HG02943 (cell line): ENCODE results near the gene ZNRF3.
"Not testable (repeated sequence)": the region's sequence is repeated elsewhere in the genome, so short reads cannot be mapped to it uniquely, and the experiment has no call there.

Experiments used
- ATAC-seq: cut with Tn5 transposase; IDR thresholded peaks from one replicate; pipeline ENCODE4 v1.9.1; 2021; ENCODE audit warnings: mild to moderate bottlenecking, low read depth, moderate library complexity; ENCODE audit not compliant: unreplicated experiment

Gene ZNRF3

DNA sequence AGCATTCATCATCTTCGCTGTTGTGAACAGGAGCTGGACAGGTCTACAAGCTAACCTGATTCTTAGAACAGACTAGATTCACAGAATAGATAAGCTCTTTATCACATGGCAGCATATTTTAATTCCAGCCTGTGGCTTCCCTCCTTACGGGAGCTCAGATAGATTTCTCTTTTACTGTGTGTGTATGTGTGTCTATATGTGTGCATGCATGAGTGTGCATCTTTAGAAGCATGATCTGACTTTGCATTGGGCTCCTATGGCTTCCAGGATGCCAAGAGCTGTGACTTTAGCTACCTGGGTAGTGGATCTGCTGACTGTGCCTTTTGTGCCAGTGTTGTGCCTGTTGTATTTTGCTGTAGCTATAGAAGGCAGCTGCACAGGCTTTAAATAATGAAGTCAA is 44.3 kb downstream of the ZNRF3 start:
- ATAC-seq, result no peak

DNA sequence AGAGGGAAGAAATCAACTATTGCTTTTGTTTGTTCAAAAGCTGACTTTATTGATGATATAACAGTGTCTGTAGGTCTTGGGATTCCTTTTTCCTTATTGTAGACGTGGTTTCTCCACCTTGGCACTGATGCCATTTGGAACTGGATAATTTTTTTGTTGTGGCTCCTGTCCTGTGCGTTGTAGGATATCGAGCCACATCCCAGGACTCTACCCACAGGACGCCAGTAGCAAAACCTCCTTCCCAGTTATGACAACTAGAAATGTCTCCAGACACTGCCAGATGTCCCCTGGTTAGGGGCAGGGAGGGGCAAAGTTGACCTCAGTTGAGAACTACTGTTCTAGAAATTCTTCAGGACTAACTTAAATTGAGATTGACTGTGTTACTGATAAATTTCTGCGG is 45.8 kb downstream of the ZNRF3 start:
- ATAC-seq, result no peak

DNA sequence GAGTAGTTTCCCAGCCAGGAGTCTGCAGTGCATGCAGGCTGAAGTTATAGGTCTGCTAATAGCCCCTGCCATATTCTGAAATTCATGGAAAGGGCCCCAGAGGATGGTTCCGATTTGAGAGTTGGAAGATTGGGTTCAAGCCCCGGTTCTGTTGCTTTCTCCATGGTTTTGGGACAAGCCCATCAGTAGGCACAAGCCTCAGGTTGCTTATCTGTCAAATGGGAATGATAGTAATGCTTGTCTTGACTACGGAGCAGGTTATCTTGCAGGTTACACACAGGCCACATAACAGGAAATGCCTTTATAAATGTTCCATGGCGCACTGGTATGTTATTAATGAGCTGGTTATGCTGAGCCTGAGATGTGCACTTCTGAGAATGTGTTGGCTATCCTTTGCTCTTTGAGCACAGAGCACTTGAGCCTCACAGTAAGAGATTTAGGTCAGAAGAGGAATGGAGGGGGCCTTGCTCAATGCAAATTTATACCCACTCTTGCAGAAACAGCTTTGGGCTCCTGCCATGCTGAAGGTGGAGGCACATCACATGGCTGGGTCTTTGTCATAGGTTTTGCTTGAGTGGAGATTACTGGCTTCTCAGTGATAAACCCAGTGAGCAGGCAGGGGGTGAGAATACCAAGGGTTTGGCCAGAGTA is 47.1 kb downstream of the ZNRF3 start:
- no peak for ATAC-seq

DNA sequence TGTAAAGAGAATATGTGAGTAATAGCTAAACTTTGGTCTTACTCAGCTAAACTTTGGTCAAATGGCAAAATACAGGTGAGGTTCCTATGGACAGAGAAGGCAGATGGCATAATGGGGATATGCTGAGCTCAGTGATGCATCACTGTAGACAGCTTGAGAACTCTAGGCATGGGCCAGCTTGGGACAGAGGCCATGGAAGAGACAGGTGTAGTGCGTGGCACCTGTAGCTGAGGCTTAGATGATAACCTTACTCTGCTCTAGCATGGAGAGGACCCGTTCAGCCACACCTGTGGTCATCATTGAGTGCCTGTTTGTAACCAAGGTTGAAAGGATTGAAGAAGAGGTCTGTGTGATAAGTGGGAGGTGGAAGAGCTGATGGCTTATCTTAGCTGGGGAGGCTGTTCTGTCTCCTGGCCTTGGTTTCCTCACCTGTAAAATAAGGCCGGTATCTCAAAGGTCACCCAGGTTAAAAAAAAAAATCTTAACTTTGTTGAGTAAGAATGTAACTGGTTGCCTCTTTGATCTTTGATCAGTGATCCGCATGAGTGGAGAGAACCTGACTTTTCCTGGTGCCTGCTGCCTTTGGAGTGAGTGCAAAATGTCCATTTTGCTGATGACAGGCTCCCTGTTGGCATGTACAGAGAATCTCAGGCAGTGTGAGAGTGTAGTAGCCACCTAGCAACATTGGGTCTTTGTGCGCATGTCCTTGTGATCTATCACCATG is 48.6 kb downstream of the ZNRF3 start:
- ATAC-seq, result no peak

DNA sequence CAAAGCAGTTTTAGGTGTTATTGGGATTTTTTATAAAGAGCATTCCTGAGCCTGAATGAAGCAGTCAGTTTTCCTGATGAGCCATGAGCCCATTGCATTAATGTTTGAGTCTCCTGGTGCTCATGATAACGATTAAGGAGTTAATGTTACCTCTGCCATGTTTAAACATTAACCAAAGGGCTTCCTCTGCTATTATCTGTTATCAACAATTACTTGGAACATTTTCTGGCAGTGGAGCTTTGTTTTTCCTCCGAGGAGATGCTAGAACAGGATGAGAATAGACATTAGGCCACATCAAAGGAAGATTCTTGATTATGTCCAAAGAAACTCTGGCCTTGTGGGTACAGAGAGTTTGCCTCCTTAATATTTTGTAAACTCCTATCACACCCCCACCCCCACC is 49.9 kb downstream of the ZNRF3 start:
- ATAC-seq, result no peak

DNA sequence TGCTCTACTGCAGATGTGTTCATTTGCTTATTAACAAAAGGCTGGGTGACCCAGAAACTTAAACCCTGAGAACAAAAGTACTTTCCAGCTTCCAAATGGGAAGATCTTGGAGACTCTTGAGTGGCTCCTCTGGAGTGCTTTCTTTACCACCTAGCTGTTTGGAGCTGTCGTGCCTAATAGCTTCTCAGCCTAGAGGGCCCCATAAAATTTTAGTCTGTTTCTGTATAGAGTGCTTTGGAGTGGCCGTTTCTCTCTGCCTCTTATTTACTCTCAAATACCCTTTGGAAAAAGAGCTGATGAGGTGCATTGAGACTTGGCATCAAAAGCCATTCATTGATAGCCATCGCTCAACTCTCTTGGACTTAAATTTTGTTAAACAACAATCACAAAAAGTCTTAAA is 50.7 kb downstream of the ZNRF3 start:
- no peak for ATAC-seq

DNA sequence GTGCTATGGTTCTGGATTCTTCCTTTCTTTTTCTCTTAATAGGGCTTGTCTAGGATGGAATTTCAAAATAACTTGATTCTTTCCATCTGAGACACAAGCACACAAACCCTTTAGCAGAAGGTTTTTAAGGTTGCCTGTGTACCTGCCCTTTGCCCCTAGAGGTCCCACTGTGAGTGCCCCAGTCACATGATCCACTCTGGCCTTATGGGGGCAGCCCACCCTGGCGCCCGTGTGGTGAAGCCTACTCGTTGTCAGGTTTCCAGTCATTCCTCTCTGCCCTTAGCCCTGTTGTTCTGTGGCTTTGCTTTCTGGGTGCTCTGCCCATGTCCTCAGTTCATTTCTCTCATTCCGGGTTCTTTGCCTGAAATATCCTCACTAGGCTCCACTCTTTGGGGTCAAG is 51.8 kb downstream of the ZNRF3 start:
- ATAC-seq, result no peak

DNA sequence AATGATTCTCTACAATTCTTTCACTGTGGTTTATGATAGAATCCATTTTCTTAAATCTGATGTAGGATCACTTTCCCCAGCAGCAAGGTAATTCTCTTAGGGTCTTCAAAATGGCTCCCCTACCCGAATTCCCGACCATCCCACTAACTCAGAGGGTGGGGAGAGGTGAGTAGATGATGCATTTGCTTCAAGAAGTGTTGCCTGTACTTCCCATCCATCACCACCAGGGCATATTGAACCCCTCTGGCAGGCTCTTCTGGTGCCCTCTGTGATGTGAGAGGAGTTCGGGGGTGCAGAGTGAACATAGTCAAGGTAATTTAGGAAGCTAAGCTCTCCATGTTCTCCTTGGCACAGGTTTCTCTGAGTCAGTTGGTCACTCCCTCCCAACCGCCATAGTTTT is 52.3 kb downstream of the ZNRF3 start:
- no peak for ATAC-seq

DNA sequence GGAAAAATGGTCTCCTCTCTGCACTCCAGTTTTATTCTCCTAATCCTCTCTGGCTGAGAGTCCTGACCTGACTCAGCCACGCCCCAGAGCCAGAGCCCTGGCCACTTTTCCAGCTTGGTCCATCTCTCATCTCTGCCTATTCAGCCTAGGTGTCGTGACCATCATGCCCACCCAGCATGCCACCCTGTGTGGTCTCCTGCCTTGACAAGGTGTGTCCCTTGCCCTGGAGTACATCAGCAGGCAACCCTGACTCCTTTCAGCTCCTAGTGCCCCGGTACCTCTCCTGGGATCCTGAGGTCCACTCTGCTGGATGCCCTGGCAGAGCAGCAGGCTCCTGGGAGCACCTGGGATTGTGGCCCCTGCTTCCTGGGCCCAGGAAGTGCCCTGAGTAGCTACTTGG is 52.8 kb downstream of the ZNRF3 start:
- no peak for ATAC-seq

DNA sequence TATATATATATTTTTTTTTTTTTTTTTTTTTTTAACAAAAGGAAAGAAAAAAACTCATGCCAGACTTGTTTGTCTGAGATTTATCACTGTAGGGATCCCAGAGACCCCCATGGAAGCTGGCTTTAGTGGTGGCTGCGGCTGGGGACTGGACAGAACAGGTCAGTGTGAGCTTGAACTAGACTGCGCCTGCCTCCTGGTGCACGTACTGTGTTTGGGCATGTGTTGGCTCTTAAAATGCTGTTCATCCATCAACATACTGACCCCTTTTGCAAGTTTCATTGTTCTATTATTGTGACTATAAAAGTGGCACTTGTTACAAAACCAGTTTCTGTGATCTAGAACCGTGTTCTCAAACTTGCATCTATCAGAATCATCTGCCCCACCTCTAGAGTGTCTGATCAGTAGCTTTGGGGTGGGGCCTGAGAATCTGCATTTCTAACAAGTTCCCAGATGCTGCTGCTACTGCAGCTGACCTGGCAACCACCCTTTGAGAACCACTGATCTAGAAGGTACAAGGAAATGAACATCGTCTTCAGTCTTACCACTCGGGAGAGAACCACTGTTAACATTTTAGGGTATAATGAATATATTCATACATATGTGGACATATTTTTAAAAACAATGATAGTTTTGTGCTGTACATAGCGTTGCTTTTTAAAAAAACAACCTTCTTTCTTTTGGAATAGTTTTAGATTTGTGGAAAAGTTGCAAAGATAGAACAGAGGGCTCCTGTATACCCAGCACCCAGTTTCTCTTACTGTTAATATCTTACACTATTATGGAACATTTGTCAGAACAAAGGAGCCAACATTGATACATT is 54.0 kb downstream of the ZNRF3 start:
- no peak for ATAC-seq

DNA sequence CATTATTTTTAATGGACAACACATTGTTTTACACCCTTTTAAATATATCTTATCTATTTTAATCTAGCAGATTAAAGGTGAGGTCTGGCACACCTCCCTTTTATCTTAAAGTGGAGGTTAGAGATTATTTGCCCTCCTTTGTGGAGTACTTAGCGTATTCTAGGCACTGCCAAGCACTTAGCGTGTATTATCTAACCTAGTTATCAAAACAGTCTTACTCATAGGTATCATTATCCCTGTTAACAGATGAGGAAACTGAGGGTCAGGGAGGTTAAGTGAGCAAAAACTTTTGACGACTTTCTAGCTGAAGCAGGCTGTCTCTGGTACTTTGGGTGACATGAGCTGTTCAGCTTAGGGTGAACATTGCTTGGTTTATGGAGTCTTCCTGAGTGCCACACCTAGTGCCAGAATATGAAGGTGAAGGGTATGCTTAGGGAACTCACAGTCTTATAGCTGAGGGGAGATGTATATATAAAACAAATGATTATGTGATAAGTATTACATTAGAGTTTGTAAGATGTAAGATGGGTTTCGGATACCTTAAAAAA is 55.0 kb downstream of the ZNRF3 start:
- ATAC-seq, result no peak

DNA sequence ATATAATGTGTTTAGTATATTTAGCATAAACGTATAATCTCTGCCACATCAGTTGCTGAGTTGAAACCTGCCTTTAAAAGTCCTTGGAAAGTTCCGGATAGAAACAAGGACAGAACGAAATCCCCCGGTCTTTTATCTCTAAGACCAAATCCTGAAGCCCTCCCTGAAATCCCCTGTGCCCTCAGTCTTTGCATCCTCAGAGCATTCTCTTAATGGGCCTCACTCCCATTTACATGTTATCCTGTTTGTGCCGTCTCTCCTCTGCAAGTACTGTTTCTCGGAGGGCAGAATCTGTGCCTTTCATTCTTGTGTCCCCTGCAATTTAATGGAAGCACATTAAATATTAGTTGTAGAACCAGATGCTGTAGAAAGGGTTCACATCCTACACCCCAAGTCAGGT is 56.0 kb downstream of the ZNRF3 start:
- no peak for ATAC-seq

DNA sequence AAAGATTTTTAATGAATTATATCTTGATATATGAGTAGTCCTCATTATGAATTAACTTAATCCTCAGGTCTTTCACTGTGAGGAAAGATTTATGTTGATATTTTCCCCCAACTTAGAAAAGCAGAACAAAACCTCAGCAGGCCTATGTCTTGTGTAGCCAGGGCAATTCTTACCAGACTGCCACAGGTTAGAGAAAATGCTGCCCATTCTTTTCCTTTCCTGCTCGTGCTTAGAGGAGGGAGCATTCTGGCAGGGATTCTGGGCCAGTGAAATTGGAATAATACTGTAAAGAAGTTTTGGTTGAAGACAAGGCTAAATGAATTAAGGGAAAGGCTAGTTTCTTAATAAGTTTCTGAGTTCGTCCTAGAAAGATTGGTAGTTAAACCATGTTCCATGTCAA is 56.6 kb downstream of the ZNRF3 start:
- no peak for ATAC-seq

DNA sequence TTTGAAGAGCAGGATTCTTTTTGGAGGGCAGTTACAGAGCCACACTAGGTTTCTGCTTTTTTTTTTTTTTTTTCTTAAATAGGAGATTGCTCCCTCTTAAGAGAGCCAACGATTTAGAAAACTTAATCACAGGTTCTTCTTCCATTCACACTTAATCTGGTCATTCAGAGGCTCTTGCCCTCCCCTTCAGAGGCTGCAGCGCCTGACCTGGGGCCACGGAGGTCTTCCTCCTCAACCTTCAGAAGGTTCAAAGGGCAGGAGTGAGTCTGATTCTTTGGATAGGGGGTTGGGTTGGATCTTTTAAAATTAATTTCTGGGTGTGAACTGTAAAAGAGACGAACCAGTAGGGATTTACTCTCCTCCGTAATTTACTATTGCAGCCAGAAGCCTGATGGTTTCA is 57.1 kb downstream of the ZNRF3 start:
- no peak for ATAC-seq

DNA sequence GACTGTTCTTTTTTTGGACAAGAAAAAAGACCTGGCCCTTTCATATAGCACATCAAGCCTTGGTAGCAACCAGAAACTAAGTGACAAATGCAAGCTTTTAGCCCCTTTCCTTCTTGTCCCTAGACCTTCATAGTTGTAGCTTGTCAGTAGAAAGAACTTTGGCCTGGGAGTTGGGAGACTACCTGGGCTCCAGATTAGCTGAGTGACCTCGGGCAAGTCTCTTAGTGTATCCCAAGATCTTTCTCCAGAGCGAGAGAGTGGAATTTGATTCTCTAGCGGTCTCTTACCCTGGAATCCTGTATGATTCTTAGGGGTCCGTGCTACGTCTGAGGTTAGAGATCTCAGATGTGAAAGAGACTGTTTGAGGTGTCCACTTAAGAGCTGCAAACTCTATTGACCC is 59.0 kb downstream of the ZNRF3 start:
- no peak for ATAC-seq

DNA sequence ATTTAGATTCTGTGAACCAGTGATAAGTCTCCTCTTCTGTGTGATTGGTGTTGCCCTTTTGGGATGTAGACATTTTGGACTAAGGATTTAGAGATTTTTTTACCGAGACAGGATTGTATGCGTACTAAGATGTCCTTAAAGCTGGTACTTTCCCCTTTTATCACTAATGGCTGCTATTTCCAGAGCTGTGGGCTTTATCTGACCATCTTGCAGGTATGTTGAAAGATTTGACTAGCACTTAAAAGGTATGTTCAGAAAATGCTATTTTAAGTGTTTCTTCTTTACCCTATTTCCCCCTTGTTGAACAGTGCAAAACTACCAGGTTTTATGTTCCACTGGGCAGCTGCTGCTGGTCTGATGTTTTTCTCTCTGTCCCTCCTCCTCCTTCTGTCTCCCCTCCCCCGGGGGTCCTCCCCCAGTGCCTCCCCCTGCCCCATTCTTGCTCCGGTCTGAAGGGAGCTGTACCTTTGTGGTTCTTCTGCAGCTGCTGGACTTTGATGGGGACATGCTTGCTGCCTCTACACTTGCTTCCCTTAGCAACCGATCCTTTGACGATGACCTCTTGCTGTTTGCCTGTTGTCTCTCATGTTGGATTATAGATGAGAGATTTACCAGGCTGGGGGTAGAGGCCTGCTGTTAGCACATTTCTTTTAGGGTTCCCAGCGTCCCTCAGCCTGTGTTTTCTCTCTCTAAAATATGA is 59.6 kb downstream of the ZNRF3 start:
- no peak for ATAC-seq

DNA sequence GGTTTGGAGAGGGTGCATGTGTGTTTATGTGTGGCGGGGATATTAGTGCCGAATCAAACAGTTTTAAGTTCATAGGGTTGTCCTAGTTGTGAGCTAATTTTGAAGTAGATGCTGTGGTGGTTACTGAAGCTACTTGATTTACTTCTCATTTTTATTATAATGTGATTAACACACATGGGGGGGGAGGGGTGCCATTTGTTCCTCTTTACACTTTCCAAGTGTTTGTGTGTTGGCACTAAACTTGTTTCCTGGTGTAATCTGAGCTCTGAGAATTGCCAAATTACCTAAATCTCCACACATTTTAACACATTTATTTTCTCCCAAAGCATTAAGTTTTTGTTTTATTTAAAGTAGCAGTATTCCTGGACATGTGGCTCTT is 60.1 kb downstream of the ZNRF3 start:
- no peak for ATAC-seq

DNA sequence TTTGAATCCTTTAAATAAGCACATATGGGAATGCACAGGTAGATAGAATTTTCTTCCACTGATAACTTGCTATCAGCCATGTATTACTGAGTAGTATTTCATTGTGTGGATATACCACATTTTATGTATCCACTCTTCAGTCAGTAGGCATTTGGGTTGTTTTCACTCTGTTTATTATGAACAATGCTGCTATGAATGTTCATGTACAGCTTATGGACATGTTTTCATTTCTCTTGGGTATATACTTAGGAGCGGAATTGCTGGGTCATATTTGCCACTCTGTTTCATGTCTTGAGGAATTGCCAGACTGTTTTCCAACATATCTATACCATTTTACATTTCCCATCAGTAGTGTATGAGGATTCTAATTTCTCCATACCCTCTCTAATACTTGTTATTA is 63.8 kb downstream of the ZNRF3 start:
- ATAC-seq, result no peak

DNA sequence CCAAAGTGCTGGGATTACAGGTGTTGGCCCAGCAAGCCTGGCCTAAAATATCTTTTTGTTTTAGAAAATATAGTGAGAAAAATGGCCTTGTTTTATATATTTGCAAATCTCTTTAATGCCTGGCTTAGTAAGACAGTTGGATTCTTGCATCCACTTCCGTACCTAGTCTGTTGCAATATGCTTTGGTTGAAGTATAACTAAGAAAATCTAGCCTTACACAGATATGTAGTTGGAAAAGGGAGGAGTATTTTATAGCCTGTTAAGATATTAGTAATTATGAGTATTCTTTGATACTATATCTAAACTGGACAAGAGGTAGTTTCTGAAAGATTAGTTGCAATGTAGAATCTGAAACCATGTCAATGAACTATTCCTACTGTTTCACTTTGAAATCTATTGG is 65.1 kb downstream of the ZNRF3 start:
- ATAC-seq, result no peak

DNA sequence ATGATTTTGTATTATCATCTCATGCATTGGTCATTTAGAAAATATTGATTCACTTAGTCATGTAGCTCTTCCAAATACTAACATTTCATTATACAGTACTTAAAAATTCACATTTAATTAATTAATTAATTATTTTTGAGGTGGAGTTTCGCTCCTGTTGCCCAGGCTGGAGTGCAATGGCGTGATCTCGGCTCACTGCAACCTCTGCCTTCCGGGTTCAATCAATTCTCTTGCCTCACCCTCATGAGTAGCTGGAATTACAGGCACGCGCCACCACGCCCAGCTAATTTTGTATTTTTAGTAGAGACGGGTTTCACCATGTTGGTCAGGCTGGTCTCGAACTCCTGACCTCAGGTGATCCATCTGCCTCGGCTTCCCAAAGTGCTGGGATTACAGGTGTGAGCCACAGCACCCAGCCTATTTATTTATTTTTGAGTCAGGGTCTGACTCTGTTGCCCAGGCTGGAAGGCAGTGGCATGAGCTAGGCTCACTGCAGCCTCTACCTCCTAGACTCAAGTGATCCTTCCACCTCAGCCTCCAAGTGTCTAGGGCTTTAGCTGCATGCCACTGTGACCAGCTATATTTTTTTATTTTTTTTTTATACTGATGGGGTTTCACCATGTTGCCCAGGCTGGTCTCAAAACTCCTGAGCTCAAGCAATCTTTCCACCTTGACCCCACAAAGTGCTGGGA is 65.6 kb downstream of the ZNRF3 start:
- ATAC-seq, result not testable (repeated sequence)
